ENCODE results near the gene EZR.

DNA sequence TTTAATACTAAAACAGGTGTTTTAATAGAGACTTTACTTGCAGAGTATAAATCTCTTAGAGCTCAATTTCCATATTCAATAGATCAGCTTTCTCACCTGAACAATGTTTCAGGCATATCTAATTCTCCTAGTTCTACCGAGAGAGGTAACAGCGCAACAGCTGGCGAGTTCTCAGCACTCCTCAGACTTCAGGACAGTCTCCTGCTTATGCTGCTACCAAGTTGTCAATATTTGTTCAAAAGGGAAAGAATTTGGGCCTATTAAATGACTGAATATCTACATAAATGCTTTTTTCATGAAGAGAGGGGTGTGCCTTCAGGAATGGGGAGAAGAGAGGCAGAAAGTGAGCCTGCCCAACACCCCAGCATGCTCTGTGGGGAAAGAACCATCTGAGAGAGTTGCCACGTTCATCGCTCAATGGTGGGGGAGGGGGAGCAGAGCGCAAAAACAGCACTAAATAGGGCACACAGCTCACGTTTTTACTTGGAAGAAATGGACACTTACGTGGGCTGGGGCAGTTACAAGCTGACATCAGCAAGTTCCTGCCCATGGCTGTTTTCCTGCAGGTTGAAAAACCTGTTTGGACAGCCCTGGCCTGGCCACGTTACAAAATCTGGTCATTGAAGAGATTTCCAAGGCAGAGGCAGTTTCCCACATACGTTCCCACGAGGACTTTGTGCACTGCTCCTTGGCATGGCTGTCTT, 38.0 kb downstream of the EZR start:
- TF ChIP-seq, protein P1, sequence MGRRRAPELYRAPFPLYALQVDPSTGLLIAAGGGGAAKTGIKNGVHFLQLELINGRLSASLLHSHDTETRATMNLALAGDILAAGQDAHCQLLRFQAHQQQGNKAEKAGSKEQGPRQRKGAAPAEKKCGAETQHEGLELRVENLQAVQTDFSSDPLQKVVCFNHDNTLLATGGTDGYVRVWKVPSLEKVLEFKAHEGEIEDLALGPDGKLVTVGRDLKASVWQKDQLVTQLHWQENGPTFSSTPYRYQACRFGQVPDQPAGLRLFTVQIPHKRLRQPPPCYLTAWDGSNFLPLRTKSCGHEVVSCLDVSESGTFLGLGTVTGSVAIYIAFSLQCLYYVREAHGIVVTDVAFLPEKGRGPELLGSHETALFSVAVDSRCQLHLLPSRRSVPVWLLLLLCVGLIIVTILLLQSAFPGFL (CRISPR knock-in tag; IDR thresholded peaks at IDR 0.05): no peak
- TF ChIP-seq, protein P2, sequence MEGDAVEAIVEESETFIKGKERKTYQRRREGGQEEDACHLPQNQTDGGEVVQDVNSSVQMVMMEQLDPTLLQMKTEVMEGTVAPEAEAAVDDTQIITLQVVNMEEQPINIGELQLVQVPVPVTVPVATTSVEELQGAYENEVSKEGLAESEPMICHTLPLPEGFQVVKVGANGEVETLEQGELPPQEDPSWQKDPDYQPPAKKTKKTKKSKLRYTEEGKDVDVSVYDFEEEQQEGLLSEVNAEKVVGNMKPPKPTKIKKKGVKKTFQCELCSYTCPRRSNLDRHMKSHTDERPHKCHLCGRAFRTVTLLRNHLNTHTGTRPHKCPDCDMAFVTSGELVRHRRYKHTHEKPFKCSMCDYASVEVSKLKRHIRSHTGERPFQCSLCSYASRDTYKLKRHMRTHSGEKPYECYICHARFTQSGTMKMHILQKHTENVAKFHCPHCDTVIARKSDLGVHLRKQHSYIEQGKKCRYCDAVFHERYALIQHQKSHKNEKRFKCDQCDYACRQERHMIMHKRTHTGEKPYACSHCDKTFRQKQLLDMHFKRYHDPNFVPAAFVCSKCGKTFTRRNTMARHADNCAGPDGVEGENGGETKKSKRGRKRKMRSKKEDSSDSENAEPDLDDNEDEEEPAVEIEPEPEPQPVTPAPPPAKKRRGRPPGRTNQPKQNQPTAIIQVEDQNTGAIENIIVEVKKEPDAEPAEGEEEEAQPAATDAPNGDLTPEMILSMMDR (CRISPR knock-in tag; IDR thresholded peaks at IDR 0.05): no peak
- TF ChIP-seq CREB1 (IDR thresholded peaks at IDR 0.05) (no peak), CREB1 (CRISPR knock-in tag; IDR thresholded peaks at IDR 0.05) (no peak), MYC (CRISPR knock-in tag; IDR thresholded peaks at IDR 0.05; ENCODE audit: borderline replicate concordance) (no peak), MBD4 (IDR thresholded peaks at IDR 0.05; ENCODE audit: borderline replicate concordance, low read length) (no peak), ATRX (CRISPR knock-in tag; IDR thresholded peaks at IDR 0.05; ENCODE audit: borderline replicate concordance) (no peak), POLR2A (IDR thresholded peaks at IDR 0.05; ENCODE audit: insufficient read depth in 1 of 2, low read depth in 2 of 2, low read length in 2 of 2) (no peak), ERF (CRISPR knock-in tag; IDR thresholded peaks at IDR 0.05) (no peak), NR3C1 (CRISPR knock-in tag; IDR thresholded peaks at IDR 0.05) (no peak)
- TF ChIP-seq, protein P3, sequence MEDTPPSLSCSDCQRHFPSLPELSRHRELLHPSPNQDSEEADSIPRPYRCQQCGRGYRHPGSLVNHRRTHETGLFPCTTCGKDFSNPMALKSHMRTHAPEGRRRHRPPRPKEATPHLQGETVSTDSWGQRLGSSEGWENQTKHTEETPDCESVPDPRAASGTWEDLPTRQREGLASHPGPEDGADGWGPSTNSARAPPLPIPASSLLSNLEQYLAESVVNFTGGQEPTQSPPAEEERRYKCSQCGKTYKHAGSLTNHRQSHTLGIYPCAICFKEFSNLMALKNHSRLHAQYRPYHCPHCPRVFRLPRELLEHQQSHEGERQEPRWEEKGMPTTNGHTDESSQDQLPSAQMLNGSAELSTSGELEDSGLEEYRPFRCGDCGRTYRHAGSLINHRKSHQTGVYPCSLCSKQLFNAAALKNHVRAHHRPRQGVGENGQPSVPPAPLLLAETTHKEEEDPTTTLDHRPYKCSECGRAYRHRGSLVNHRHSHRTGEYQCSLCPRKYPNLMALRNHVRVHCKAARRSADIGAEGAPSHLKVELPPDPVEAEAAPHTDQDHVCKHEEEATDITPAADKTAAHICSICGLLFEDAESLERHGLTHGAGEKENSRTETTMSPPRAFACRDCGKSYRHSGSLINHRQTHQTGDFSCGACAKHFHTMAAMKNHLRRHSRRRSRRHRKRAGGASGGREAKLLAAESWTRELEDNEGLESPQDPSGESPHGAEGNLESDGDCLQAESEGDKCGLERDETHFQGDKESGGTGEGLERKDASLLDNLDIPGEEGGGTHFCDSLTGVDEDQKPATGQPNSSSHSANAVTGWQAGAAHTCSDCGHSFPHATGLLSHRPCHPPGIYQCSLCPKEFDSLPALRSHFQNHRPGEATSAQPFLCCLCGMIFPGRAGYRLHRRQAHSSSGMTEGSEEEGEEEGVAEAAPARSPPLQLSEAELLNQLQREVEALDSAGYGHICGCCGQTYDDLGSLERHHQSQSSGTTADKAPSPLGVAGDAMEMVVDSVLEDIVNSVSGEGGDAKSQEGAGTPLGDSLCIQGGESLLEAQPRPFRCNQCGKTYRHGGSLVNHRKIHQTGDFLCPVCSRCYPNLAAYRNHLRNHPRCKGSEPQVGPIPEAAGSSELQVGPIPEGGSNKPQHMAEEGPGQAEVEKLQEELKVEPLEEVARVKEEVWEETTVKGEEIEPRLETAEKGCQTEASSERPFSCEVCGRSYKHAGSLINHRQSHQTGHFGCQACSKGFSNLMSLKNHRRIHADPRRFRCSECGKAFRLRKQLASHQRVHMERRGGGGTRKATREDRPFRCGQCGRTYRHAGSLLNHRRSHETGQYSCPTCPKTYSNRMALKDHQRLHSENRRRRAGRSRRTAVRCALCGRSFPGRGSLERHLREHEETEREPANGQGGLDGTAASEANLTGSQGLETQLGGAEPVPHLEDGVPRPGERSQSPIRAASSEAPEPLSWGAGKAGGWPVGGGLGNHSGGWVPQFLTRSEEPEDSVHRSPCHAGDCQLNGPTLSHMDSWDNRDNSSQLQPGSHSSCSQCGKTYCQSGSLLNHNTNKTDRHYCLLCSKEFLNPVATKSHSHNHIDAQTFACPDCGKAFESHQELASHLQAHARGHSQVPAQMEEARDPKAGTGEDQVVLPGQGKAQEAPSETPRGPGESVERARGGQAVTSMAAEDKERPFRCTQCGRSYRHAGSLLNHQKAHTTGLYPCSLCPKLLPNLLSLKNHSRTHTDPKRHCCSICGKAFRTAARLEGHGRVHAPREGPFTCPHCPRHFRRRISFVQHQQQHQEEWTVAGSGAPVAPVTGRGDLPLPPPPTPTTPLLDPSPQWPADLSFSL (CRISPR knock-in tag; IDR thresholded peaks at IDR 0.05): no peak
- TF ChIP-seq, protein P4, sequence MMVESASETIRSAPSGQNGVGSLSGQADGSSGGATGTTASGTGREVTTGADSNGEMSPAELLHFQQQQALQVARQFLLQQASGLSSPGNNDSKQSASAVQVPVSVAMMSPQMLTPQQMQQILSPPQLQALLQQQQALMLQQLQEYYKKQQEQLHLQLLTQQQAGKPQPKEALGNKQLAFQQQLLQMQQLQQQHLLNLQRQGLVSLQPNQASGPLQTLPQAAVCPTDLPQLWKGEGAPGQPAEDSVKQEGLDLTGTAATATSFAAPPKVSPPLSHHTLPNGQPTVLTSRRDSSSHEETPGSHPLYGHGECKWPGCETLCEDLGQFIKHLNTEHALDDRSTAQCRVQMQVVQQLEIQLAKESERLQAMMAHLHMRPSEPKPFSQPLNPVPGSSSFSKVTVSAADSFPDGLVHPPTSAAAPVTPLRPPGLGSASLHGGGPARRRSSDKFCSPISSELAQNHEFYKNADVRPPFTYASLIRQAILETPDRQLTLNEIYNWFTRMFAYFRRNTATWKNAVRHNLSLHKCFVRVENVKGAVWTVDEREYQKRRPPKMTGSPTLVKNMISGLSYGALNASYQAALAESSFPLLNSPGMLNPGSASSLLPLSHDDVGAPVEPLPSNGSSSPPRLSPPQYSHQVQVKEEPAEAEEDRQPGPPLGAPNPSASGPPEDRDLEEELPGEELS (CRISPR knock-in tag; IDR thresholded peaks at IDR 0.05): no peak
